ENCODE data around the gene ZC3H6. TPM values are rescaled to one million over a fixed set of nuclear protein-coding genes. Genes with fewer than 3 reads are reported as not detected.
A peak's percentile ranks its signal among the peaks of the same experiment; 100 is the strongest.

The ZC3H6 gene
- 10 to 100 TPM in 2 of 4 donors, 1 to 10 TPM in 2; 6.4 to 11.2 (median 9.4) TPM for polyA plus RNA-seq (ENCODE audit: insufficient read length in 4 of 4)

GRCh38 chr2:112275311-112275886 is at the start of gene ZC3H6:
TSS of gene ZC3H6 (plus strand) at chr2:112275597. CDS start at chr2:112275995, 398 bp downstream.
- peak; percentile 91 to 98 (median 94) for DNase-seq (ENCODE audit: low read depth in 4 of 4, low spot score in 2 of 4)

GRCh38 chr2:112229348-112229747 is 46.0 kb upstream of the ZC3H6 start:
- no peak for DNase-seq (ENCODE audit: low read depth in 4 of 4, low spot score in 2 of 4)

- DNase-seq (ENCODE audit: low read depth in 4 of 4, low spot score in 2 of 4), result no peak
Measured at GRCh38 chr2:112230371-112230770, 45.0 kb upstream of the ZC3H6 start.

GRCh38 chr2:112239862-112240261 is 35.5 kb upstream of the ZC3H6 start:
- DNase-seq (ENCODE audit: low read depth in 4 of 4, low spot score in 2 of 4), result no peak

- DNase-seq (ENCODE audit: low read depth in 4 of 4, low spot score in 2 of 4), result no peak
Measured at GRCh38 chr2:112242384-112242783, 33.0 kb upstream of the ZC3H6 start.

- DNase-seq (ENCODE audit: low read depth in 4 of 4, low spot score in 2 of 4), result no peak
Measured at GRCh38 chr2:112243233-112243632, 32.2 kb upstream of the ZC3H6 start.

- no peak for DNase-seq (ENCODE audit: low read depth in 4 of 4, low spot score in 2 of 4)
Measured at GRCh38 chr2:112244854-112245253, 30.5 kb upstream of the ZC3H6 start.

GRCh38 chr2:112251271-112251670 is 24.1 kb upstream of the ZC3H6 start:
- no peak for DNase-seq (ENCODE audit: low read depth in 4 of 4, low spot score in 2 of 4)

GRCh38 chr2:112253261-112253815 is 22.1 kb upstream of the ZC3H6 start:
- no peak for DNase-seq (ENCODE audit: low read depth in 4 of 4, low spot score in 2 of 4)

GRCh38 chr2:112254466-112255240 is 20.7 kb upstream of the ZC3H6 start, which contains the start of gene ZC3H8:
TSS of gene ZC3H8 (minus strand) at chr2:112255042. CDS start at chr2:112254981, 61 bp downstream.
- DNase-seq (ENCODE audit: low read depth in 4 of 4, low spot score in 2 of 4), result peak; percentile 73 to 90 (median 80)

GRCh38 chr2:112255875-112256274 is 19.5 kb upstream of the ZC3H6 start:
- DNase-seq (ENCODE audit: low read depth in 4 of 4, low spot score in 2 of 4), result no peak

GRCh38 chr2:112256654-112257053 is 18.7 kb upstream of the ZC3H6 start:
- DNase-seq (ENCODE audit: low read depth in 4 of 4, low spot score in 2 of 4), result no peak

GRCh38 chr2:112257575-112257974 is 17.8 kb upstream of the ZC3H6 start:
- no peak for DNase-seq (ENCODE audit: low read depth in 4 of 4, low spot score in 2 of 4)

- DNase-seq (ENCODE audit: low read depth in 4 of 4, low spot score in 2 of 4), result peak in 3 of 4 donors; percentile 45 to 65 (median 63)
Measured at GRCh38 chr2:112259509-112260294, 15.7 kb upstream of the ZC3H6 start.

- DNase-seq (ENCODE audit: low read depth in 4 of 4, low spot score in 2 of 4), result no peak
Measured at GRCh38 chr2:112260295-112260625, 15.1 kb upstream of the ZC3H6 start.

- no peak for DNase-seq (ENCODE audit: low read depth in 4 of 4, low spot score in 2 of 4)
Measured at GRCh38 chr2:112262876-112263275, 12.5 kb upstream of the ZC3H6 start.

- no peak for DNase-seq (ENCODE audit: low read depth in 4 of 4, low spot score in 2 of 4)
Measured at GRCh38 chr2:112268547-112268946, 6.8 kb upstream of the ZC3H6 start.

GRCh38 chr2:112272669-112273068 is 2.7 kb upstream of the ZC3H6 start:
- DNase-seq (ENCODE audit: low read depth in 4 of 4, low spot score in 2 of 4), result no peak

GRCh38 chr2:112273349-112273748 is 2.0 kb upstream of the ZC3H6 start:
- DNase-seq (ENCODE audit: low read depth in 4 of 4, low spot score in 2 of 4), result no peak

- peak; percentile 71 to 80 (median 78) for DNase-seq (ENCODE audit: low read depth in 4 of 4, low spot score in 2 of 4)
Measured at GRCh38 chr2:112275887-112276773, 733 bp downstream of the ZC3H6 start.

Data from left renal cortex interstitium (tissue), 4 donors.